Fibroblast of villous mesenchyme (primary cell): ENCODE measurements around the gene USP1. TPM values are rescaled to one million over a fixed set of nuclear protein-coding genes. Genes with fewer than 3 reads are reported as not detected.

Experiments used
- DNase-seq: peaks from one replicate; pipeline ENCODE4 v3.0.0-alpha.2; 2010; ENCODE audit warnings: low read depth
- H3K4me3 ChIP-seq: 2 replicates; pipeline ENCODE4 v1.5.1; 2011; ENCODE audit warnings: low read depth, mild to moderate bottlenecking, low read length
- total RNA-seq: library from RNA; depleted of rRNA; stranded (reverse); fragments of >200 nt; gene quantifications from 2 replicates; pipeline ENCODE4 v1.2.3, GENCODE V29; 2012
- TF ChIP-seq, protein P1 (sequence below): IDR thresholded peaks from 2 replicates; pipeline ENCODE4 v1.5.1; 2012; ENCODE audit warnings: low read depth, mild to moderate bottlenecking, low read length; ENCODE audit not compliant: insufficient read depth

Gene USP1
- total RNA-seq, 1 donor: 28.5 TPM

DNA sequence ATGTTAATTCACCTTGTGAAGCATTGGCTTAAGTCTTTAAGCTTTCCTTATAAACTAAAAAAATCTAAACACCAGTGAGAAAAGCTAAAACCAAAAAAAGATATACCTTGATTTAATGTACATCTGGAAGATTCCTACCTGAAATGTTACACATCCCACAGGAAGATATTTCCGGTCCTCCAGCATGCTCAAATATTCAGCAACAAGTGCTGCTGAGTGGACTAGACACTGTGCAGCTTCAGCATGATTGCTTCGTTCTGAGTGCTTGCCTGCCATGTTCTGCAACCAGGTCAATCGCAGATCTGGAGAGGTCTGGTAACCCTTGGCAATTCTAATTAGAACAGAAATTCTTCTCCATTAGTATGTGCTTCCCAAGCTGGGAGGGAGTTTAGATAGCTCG, 57.3 kb downstream of the USP1 start:
- DNase-seq: no peak
- no peak overlapping the region for H3K4me3 ChIP-seq
- TF ChIP-seq, protein P1, sequence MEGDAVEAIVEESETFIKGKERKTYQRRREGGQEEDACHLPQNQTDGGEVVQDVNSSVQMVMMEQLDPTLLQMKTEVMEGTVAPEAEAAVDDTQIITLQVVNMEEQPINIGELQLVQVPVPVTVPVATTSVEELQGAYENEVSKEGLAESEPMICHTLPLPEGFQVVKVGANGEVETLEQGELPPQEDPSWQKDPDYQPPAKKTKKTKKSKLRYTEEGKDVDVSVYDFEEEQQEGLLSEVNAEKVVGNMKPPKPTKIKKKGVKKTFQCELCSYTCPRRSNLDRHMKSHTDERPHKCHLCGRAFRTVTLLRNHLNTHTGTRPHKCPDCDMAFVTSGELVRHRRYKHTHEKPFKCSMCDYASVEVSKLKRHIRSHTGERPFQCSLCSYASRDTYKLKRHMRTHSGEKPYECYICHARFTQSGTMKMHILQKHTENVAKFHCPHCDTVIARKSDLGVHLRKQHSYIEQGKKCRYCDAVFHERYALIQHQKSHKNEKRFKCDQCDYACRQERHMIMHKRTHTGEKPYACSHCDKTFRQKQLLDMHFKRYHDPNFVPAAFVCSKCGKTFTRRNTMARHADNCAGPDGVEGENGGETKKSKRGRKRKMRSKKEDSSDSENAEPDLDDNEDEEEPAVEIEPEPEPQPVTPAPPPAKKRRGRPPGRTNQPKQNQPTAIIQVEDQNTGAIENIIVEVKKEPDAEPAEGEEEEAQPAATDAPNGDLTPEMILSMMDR: no peak

DNA sequence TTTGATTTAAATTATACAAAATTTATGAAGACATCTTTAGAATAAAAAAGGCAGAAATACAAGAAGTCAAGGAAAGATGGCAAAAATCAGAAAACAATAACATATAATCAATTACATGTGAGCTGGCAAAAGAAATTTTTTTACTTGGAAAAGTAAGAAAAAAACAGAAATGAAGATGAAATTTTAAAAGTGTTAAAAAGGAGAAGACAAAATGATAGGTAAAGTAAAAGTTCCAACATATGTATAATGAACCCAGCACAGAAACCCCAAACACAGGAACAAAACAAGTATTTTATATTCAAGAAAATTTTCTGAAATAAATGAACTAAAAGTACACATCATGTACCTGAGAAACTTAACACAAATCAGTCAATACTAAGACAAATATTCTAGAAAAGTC, 63.4 kb downstream of the USP1 start:
- no peak for DNase-seq
- no peak overlapping the region for H3K4me3 ChIP-seq
- TF ChIP-seq, protein P1: no peak

Other genes with a start within 250 kb of the USP1 start
- gene L1TD1, start 242.2 kb upstream of the USP1 start, total RNA-seq: under 0.01 TPM in 1 of 2 replicates, not detected in the other
- gene KANK4, start 117.6 kb upstream of the USP1 start, total RNA-seq: not detected in 2 replicates
- under 0.01 TPM in 1 of 2 replicates, not detected in the other for gene ANGPTL3, start 160.5 kb downstream of the USP1 start, total RNA-seq